Activated effector memory CD4-positive, alpha-beta T cell treated with anti-CD3 and anti-CD28 coated beads, Interleukin-2, amount 50 U/mL, for 16 hours (primary cell): ENCODE results near the gene CD244.
"Not testable (repeated sequence)": the region's sequence is repeated elsewhere in the genome, so short reads cannot be mapped to it uniquely, and the experiment has no call there.

Source experiments
- DNase-seq: peaks from one replicate; pipeline ENCODE4 v3.0.0-alpha.2; 2020

Gene CD244, protein sequence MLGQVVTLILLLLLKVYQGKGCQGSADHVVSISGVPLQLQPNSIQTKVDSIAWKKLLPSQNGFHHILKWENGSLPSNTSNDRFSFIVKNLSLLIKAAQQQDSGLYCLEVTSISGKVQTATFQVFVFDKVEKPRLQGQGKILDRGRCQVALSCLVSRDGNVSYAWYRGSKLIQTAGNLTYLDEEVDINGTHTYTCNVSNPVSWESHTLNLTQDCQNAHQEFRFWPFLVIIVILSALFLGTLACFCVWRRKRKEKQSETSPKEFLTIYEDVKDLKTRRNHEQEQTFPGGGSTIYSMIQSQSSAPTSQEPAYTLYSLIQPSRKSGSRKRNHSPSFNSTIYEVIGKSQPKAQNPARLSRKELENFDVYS

GRCh38 chr1:160862203-160863060, at the start of gene CD244:
CD244 (minus strand) TSS chr1:160862887; CDS start chr1:160862677, 210 bp downstream.
- peak; percentile 70 for DNase-seq

DNA sequence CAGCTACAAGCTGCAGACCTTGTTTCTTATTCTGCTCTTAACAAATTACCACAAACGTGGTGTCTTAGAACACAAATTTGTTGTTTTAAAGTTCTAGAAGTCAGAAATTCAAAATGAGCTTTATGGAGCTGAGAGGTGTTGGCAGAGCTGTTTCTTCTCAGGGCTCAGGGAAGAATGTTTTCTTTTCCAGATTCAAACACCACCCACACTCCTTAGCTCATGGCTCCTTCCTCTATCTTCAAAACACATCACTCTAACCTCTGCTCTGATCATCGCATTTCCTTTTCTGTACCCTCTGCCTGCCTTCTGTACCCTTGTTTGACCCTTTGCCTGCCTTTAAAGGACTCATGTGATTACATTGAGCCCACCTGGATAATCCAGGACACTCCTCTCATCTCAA, 49.2 kb upstream of the CD244 start:
- DNase-seq = no peak

- DNase-seq = no peak
Measured at GRCh38 chr1:160911441-160911840, 48.8 kb upstream of the CD244 start.

- DNase-seq = no peak
Measured at GRCh38 chr1:160910170-160910750, 47.6 kb upstream of the CD244 start.

DNA sequence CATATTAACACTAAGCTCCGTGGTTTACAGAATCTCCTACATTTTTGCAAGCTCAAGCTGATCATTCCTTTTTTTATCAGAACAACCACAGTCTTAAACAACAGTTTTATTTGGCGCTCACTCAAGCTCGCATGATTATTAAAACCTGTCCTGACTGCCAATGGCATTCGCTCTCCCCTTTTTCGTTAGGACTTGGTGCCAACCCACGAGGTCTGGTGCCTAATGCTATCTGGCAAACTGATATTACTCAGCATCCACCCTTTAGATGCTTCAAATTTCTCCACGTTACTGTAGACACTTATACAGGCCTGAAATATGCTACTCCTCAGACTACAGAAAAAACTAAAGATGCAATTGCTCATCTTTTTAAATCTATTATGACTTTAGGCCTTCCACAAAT, 45.3 kb upstream of the CD244 start:
- DNase-seq = no peak

DNA sequence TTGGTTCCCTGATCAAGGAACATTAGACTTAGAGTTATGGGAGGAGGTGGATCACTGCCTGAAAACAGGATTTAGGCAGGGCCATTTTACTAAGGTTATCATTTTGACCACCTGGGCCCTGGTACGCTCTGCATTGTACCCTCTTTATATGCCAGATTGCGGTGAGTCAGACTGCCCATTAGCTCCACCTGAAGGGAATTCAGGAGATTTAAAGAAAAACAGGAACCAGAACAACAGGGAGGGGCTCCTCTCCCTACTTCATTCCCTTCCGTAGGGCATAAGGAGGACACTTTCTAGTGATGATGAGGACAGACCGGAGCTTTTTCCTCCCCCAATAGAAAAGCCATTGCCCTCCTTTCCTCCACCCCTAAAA, 42.9 kb upstream of the CD244 start:
- no peak for DNase-seq

- DNase-seq = no peak
Measured at GRCh38 chr1:160904783-160905616, 42.3 kb upstream of the CD244 start.

GRCh38 chr1:160902251-160902650, 39.6 kb upstream of the CD244 start:
- not testable (repeated sequence) for DNase-seq

- no peak for DNase-seq
Measured at GRCh38 chr1:160901768-160902167, 39.1 kb upstream of the CD244 start.

- not testable (repeated sequence) for DNase-seq
Measured at GRCh38 chr1:160900683-160901082, 38.0 kb upstream of the CD244 start.

DNA sequence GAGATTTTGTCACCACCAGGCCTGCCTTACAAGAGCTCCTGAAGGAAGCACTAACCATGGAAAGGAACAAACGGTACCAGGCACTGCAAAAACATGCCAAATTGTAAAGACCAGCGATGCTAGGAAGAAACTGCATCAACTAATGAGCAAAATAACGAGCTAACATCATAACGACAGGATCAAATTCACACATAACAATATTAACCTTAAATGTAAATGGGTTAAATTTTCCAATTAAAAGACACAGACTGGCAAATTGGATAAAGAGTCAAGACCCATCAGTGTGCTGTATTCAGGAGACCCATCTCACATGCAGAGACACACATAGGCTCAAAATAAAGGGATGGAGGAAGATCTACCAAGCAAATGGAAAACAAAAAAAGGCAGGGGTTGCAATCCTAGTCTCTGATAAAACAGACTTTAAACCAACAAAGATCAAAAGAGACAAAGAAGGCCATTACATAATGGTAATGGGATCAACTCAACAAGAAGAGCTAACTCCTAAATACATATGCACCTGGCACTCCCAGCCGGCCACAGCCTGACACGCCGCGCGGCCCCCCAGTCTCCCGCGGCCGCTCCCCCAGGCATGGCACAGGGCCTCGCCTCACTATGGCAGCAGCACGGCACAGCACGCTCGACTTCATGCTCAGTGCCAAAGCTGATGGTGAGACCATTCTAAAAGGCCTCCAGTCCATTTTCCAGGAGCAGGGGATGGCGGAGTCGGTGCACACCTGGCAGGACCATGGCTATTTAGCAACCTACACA, 31.9 kb upstream of the CD244 start:
- not testable (repeated sequence) for DNase-seq

GRCh38 chr1:160891474-160891873, 28.8 kb upstream of the CD244 start:
- no peak for DNase-seq

GRCh38 chr1:160888926-160889325, 26.2 kb upstream of the CD244 start:
- no peak for DNase-seq

DNA sequence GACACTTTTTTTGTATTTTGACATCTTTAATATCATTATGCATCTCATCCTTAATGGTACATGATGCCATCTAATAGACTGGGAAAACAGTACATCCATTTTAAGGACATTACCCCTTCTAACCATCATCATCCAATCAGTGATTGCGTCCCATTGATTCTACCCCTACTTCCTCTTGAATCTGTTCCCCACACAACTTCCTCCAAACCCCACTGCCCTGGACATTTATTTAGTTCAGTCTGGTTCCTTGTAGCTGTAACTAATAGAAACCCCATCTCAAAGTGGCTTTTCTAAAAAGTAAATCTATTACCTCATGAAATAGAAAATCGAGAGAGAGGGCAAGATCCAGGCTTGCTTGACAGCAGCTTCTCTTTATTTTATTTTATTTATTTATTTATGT, 24.4 kb upstream of the CD244 start:
- DNase-seq = no peak

- DNase-seq = no peak
Measured at GRCh38 chr1:160885042-160885441, 22.4 kb upstream of the CD244 start, which contains the start of gene ITLN1. ITLN1 (minus strand) TSS chr1:160885180; CDS start chr1:160884877, 303 bp downstream.

GRCh38 chr1:160884579-160884978, 21.9 kb upstream of the CD244 start:
- DNase-seq = no peak

DNA sequence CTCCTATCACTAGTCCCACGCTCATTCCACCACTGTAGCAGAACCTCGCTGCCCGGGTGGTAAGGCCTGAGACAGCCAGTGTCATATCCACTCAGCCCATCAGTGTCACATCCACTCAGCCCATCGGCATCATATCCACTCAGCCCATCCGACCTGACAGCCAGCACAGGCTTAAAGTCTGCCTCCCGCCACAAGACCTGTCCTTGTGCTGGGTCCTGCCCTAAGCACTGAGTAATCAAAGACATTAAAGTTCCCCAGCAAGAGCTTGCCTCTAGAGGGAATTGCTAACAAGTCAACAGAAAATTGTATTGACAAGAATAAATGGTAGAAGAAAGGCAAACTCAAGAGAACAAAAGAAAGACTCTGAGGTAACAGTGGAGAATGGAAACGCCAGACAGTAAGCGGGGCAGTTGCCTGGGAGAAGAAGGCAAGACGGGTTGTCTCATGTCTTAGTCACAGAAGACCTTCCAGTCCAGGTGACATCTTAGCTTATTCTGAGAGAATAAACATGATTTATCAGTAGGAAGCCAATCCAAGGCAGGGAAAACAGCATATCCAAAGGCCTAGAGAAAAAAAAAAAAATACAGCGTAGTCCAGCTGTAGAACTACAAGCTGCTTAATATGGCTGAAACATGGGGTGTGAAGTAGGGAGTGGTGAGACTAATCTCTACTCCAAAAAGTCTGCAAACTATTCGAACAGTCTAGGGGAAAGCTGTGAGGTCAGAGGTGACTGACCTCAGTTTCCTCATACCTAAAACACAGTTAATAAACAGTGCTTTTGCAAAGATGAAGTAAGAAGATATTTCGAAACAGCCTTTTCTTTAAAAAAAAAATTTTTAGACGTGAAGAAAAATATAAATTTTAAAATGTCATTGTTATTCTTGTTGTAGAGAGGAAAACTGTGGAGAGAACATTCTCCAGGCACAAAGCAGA, 21.2 kb upstream of the CD244 start:
- no peak for DNase-seq

- DNase-seq = no peak
Measured at GRCh38 chr1:160882582-160882981, 19.9 kb upstream of the CD244 start.

- not testable (repeated sequence) for DNase-seq
Measured at GRCh38 chr1:160881264-160881663, 18.6 kb upstream of the CD244 start.

DNA sequence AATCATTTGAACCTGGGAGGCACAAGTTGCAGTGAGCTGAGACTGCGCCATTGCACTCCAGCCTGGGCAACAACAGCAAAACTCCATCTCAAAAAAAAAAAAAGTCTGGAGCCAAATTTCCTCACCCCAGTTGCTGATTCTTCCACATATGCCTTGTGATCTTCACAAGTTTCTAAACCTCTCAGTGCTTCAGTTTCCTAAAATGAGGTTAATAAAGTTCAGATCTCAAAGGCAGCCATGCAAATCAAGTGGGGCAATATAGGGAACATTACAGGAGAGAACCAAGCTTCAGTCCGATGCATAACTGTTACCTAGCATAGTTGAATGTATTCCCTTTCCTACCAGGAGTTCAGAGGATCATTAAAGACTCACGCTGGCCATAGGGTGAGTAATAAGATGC, 17.5 kb upstream of the CD244 start:
- DNase-seq = no peak

DNA sequence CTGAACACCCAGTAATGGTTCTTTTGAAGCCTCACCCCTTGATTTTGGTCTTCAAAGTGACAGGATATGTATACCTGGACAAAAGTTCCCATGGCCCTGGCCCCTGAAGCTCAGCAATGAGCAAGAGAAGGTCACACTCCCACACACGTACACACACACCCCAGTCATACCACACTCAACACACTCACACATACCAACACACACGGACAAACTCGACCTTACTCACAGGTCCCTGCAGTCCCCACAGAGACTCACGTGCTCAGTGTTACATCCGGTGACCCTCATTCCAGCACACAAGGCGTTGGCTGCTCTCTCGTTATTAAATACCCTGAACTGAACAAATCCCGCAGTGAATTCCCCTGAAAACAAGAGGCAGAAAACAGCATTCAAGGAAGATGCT, 16.4 kb upstream of the CD244 start:
- no peak for DNase-seq
